NCI-H526 (cell line): Measurements from ENCODE around the gene C1QTNF9B.
"Not testable (repeated sequence)": the region's sequence is repeated elsewhere in the genome, so short reads cannot be mapped to it uniquely, and the experiment has no call there.

Source experiments
- DNase-seq, 2 experiments: peaks; one replicate each; lab custom pipeline; 2025; lab: John Stamatoyannopoulos, UW

The C1QTNF9B gene

DNA sequence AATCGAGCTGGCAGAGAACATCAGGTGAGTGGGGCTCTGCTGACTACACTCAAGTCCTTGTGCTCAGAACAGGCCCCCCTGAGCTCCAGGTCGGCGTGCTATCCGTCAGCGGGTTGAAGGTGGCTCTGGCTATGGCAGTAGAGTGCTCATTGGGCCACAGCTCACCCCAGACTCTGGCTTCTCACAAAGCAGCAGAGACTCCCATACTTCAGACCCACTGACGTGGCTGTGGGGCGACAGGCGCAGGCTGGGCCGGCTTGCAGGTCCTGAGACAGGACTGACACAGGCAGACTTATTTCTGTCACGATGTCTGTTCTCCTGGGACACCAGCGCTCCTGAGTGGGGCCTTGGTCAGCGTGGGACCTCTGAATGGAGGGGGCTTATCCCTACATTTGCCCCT, 2.6 kb downstream of the C1QTNF9B start:
- DNase-seq = not testable (repeated sequence)

DNA sequence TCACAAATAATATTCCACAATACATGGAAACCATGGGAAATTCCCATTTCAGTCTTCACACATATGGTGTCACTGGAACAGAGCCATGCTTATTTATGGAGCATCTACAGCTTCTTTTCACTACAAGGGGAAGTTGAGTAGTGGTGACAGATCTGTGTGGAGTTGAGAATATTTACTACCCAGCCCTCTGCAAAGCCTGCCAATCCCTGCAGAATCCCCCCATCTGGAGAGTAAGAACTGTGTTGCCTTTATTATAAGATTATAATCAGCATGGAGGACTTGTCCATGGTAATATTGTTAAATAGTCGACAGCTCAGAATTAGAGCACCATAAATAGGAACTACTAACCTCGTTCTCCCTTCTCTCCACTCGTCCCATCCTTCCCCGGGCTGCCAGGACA, 3.5 kb downstream of the C1QTNF9B start:
- DNase-seq = not testable (repeated sequence)

GRCh38 chr13:23889615-23890607, 7.4 kb downstream of the C1QTNF9B start:
- DNase-seq = peak in 1 of 2 experiments; percentile 44

DNA sequence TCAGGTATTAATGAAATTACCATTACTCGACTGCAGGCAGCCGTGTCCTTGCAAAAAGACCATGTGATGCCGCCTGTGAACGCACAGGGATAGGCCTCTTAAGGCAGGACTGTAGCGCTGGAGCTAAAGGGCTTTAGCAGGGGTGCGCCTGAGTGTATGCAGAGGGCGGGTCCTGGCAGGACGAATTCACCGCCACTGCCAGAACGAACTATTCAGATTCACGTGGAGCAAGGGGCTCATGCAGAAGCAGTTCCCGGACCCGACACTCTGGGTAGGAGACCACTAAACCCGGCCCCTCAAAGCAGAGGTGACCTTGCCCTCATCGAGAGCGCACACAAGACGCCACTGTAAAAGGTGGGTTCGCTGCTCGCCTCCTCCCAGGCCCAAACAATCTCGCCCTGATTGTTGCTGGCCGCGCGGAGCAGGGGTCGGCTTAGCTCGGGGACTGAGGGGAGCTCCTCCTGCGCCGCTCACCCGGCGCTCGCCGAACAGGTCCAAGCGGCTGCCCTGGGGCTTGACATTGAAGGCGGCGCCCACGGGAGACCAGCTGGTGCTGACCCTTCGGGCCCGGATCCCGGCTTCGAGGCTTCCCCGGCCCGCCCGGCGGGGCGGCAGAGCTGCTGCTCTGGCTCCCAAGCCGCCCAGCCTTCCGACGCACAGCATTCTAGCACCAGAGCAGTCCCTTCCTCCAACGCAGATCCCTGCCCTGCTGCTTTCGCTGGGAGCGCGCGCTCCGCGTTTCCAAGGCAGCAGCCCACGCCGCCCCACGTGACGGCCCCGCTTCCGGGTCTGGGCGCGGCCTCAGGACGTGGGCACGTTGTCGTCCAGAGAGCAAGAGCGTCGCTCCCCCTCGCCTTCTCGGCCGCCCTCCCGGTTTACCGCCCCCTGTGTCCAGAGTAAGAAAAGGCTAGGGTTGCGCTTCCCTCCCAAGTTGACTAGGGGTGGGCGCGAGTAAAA, 8.4 kb downstream of the C1QTNF9B start, which contains the start of gene MIPEP:
TSS of gene MIPEP (minus strand) at position 743 of the 957 bp plus-strand sequence. CDS start at position 663, 80 bp downstream.
- DNase-seq = peak; percentile 97 to 99

DNA sequence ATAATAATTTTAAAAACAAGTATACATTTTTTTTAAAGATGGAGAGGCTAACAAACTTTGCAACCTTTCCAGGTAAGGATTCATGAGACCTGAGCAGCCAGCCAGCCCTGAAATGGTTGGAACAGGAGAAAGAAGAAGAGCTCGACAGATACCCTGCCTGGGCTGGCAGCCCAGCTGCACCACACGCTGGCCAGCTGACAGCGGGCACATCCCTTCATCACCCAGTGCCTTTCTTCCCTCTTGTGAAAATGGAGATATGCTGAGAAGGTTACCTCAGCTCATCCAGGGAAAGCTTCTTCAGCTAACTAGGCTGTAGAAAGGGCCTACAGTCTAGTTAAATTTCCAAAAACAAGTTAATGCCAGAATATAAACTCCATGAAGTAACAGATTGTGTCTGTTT, 12.9 kb downstream of the C1QTNF9B start:
- not testable (repeated sequence) for DNase-seq

DNA sequence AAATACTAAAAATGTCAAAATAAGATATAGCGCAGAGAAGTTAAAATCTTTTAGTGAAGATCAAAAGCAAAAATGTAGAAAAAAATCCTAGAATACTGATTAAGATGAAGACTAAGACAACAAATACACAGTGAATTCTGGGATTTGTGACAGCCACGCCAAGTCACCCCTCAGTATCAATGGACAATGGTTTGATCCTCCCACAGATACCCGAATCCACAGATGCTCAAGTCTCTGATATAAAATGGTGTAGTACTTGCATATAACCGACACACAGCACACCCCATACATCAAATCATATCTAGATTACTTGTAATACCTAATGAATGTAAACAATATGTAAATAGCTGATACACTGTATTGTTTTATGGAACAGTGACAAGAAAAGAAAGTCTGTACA, 14.0 kb downstream of the C1QTNF9B start:
- DNase-seq = no peak

GRCh38 chr13:23881402-23881800, 15.9 kb downstream of the C1QTNF9B start:
- DNase-seq = not testable (repeated sequence)

DNA sequence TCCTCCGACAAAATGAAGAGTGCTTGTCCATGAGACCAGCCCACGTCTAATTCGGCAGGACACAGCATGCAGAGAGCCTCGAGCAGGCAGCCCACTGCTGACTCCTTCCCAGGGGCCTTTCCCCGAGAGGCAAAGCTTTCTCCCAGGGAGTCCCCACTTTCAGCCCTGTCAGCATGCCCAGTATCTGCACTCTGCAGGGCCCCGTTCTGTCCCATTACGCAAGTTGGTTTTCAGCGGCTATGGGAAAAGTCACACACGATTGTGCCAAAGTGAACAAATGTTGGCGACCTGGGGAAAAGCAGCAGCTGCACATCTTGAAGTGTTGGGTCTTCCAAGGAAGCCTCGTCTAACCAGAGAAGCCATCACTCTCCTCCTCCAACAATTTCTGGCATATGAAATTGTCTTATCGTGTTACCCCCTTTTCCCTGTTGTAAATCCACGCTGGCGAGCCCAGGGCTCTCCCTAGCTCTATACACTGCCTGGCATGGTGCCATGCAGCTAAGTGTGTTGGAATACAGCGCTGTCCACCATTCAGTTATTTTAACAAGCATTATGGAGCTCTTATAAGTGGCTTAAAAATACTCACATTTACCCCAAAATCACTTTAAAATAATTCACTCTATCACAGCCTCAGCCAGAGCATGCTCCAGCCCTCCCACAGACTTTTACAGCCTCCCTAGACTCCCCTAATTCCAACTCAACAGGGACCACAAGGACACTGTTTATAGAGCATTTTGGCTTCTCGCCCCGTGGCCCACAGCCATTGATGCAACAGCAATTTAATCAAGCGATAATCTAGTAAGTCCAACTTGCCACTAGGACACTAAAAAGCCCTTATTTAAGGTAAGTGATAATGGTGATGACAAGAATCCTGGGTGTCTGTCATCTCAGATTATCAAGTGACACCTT, 16.6 kb downstream of the C1QTNF9B start:
- DNase-seq = not testable (repeated sequence)

DNA sequence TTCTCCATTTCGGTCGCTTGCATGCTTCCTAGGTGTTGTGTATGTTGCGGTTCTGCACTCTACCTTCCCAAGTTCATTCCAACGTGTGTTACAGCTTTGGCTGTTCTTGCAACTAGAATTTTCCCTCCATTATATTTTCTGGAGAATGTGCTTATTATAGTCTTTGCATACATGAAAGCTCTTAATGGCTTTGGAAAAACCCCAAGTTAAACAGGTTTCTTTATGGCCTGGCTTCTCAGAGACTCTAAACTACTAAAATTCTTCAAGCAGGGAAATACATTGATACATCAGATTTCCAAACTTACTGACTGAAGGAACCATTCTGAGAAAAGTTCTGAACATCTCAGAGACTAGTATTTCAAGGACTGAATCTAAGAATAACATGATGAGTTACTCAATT, 20.0 kb downstream of the C1QTNF9B start:
- DNase-seq = no peak

- peak in 1 of 2 experiments; percentile 49 for DNase-seq
These were observed 21.0 kb downstream of the C1QTNF9B start for GRCh38 chr13:23876265-23876664.

DNA sequence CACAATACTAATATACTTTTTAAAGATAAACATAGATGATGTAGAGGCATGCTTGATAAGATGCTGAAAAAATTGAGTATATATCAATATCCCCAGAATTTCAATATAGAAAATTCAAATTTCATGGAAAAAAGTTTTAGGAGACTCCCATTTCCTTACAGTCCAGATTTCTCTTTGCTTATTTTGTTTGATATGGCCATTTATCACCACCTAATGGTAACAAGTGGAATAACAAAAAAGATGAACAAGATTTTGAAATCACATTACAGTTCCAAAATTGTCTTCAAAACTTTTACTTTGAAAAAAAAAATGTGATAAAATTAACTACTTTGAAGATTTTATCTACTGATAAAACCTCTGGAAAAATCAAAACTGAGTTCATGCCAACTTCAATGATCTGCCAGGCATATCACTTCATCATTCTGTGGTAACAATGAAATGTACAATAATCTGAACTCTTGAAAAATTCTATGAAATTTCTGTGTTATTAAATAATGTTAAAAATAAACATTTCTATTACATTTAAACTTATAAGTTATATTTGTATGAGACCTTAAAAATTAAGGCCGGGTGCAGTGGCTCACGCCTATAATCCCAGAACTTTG, 25.6 kb downstream of the C1QTNF9B start:
- DNase-seq = peak in 1 of 2 experiments; percentile 31

DNA sequence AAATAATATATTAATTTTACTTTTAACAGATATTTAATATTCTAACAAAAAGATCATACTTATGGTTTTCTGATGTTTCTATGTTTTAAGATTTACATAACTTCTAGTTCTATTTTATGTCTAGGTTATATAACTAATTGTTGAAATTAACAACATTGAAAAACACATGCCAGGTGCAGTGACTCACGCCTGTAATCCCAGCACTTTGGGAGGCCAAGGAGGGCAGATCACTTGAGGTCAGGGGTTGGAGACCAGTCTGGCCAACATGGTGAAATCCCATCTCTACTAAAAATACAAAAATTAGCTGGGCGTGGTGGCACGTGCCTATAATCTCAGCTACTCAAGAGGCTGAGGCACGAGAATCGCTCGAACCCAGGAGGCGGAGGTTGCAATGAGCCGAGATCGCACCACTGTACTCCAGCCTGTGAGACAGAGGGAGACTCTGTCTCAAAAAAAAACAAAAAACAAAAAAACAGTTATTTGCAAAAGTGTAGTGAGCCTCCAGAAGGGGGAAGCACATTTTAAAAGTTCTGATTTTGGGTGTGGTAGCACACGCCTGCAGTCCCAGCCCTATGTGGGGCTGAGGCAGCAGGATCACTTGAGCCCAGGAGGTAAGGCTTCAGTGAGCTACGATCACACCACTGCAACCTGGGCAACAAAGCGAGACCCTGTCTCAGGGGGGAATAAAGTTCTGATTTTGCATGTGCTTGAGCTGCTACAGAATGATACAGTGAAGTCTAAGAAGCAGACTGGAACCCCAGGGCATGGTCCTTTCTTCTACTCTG, 26.8 kb downstream of the C1QTNF9B start:
- DNase-seq = no peak

GRCh38 chr13:23868521-23868920, 28.8 kb downstream of the C1QTNF9B start:
- no peak for DNase-seq

DNA sequence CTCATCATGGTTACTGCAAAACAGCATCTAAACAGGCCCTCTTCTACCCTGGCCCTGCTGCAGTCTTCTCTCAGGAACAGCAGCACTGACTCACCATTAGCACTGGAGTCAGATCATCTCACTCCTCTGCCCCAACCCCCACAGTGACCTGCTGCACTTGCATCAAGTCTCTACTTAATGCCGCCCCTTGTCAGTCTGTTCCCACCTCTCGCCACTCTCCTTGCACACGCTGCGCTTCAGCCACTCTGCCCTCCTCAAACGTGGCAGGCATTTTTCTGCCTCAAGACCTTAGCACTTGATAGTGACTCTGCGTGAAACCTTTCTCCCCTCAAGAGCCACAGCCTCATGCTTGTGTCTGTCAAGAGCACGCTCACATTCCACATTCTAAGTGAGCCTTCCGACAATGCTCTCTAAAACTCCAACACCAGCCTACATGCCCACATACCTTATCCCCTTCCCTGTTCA, 30.2 kb downstream of the C1QTNF9B start:
- no peak for DNase-seq

GRCh38 chr13:23866420-23867026, 30.8 kb downstream of the C1QTNF9B start:
- DNase-seq = no peak

GRCh38 chr13:23865906-23866305, 31.4 kb downstream of the C1QTNF9B start:
- no peak for DNase-seq

- no peak for DNase-seq
These were observed 32.3 kb downstream of the C1QTNF9B start for GRCh38 chr13:23865026-23865425.

DNA sequence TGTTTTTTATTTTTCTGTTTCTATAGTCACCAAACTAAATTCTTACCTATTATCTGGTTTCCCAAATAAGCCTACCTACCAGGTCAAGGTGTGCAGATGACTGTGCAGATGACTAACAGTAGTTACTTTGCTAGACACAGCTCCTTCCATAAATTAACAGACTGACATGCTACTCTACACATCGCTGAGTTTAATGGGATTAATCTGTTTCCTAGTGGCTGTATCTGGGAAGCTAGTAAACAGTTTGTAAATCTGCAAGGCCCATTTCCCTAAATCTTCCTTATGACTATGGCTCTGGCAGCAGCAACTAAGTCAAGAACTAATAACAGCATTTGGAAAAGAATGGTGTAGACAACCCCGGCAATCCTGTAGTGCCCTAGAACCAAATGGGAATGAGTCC, 36.0 kb downstream of the C1QTNF9B start:
- DNase-seq = peak; percentile 38 to 65

GRCh38 chr13:23859904-23860303, 37.4 kb downstream of the C1QTNF9B start:
- DNase-seq = no peak
